ENCODE results near the gene NIPA2. TPM values are rescaled to one million over a fixed set of nuclear protein-coding genes. Genes with fewer than 3 reads are reported as not detected.

Gene NIPA2
- total and polyA plus RNA-seq, 2 of the 8 experiments (the other 6 are each of a cell fraction or from before 2014, with no cell fraction given): 38.5 to 81.7 TPM

- TF ChIP-seq BACH1 (IDR thresholded peaks at IDR 0.05; ENCODE audit: low read length): no peak
- no peak for TF ChIP-seq SIX5 (IDR thresholded peaks at IDR 0.05; ENCODE audit: low read depth, low read length)
- TF ChIP-seq, protein P1, sequence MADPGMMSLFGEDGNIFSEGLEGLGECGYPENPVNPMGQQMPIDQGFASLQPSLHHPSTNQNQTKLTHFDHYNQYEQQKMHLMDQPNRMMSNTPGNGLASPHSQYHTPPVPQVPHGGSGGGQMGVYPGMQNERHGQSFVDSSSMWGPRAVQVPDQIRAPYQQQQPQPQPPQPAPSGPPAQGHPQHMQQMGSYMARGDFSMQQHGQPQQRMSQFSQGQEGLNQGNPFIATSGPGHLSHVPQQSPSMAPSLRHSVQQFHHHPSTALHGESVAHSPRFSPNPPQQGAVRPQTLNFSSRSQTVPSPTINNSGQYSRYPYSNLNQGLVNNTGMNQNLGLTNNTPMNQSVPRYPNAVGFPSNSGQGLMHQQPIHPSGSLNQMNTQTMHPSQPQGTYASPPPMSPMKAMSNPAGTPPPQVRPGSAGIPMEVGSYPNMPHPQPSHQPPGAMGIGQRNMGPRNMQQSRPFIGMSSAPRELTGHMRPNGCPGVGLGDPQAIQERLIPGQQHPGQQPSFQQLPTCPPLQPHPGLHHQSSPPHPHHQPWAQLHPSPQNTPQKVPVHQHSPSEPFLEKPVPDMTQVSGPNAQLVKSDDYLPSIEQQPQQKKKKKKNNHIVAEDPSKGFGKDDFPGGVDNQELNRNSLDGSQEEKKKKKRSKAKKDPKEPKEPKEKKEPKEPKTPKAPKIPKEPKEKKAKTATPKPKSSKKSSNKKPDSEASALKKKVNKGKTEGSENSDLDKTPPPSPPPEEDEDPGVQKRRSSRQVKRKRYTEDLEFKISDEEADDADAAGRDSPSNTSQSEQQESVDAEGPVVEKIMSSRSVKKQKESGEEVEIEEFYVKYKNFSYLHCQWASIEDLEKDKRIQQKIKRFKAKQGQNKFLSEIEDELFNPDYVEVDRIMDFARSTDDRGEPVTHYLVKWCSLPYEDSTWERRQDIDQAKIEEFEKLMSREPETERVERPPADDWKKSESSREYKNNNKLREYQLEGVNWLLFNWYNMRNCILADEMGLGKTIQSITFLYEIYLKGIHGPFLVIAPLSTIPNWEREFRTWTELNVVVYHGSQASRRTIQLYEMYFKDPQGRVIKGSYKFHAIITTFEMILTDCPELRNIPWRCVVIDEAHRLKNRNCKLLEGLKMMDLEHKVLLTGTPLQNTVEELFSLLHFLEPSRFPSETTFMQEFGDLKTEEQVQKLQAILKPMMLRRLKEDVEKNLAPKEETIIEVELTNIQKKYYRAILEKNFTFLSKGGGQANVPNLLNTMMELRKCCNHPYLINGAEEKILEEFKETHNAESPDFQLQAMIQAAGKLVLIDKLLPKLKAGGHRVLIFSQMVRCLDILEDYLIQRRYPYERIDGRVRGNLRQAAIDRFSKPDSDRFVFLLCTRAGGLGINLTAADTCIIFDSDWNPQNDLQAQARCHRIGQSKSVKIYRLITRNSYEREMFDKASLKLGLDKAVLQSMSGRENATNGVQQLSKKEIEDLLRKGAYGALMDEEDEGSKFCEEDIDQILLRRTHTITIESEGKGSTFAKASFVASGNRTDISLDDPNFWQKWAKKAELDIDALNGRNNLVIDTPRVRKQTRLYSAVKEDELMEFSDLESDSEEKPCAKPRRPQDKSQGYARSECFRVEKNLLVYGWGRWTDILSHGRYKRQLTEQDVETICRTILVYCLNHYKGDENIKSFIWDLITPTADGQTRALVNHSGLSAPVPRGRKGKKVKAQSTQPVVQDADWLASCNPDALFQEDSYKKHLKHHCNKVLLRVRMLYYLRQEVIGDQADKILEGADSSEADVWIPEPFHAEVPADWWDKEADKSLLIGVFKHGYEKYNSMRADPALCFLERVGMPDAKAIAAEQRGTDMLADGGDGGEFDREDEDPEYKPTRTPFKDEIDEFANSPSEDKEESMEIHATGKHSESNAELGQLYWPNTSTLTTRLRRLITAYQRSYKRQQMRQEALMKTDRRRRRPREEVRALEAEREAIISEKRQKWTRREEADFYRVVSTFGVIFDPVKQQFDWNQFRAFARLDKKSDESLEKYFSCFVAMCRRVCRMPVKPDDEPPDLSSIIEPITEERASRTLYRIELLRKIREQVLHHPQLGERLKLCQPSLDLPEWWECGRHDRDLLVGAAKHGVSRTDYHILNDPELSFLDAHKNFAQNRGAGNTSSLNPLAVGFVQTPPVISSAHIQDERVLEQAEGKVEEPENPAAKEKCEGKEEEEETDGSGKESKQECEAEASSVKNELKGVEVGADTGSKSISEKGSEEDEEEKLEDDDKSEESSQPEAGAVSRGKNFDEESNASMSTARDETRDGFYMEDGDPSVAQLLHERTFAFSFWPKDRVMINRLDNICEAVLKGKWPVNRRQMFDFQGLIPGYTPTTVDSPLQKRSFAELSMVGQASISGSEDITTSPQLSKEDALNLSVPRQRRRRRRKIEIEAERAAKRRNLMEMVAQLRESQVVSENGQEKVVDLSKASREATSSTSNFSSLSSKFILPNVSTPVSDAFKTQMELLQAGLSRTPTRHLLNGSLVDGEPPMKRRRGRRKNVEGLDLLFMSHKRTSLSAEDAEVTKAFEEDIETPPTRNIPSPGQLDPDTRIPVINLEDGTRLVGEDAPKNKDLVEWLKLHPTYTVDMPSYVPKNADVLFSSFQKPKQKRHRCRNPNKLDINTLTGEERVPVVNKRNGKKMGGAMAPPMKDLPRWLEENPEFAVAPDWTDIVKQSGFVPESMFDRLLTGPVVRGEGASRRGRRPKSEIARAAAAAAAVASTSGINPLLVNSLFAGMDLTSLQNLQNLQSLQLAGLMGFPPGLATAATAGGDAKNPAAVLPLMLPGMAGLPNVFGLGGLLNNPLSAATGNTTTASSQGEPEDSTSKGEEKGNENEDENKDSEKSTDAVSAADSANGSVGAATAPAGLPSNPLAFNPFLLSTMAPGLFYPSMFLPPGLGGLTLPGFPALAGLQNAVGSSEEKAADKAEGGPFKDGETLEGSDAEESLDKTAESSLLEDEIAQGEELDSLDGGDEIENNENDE (IDR thresholded peaks at IDR 0.05; ENCODE audit: insufficient replicate concordance, low read length): no peak
- no peak for TF ChIP-seq TEAD4 (IDR thresholded peaks at IDR 0.05; ENCODE audit: low read depth, low read length)
Measured at GRCh38 chr15:22913646-22914380, 75.3 kb downstream of the NIPA2 start (continued).

All from H1 (cell line).